Measurements from ENCODE around the gene SLC25A33. TPM values are rescaled to one million over a fixed set of nuclear protein-coding genes. Genes with fewer than 3 reads are reported as not detected.

SLC25A33 gene
- total RNA-seq, 2 donors from 2014 or later = 4.1 to 12.3 TPM

- Histone ChIP-seq H3K4me1 (ENCODE audit: control insufficient read depth in 1 of 2, low read depth in 2 of 2) (no peaks in the 10 kb centered on the region), H3K27me3 (replicated peaks; ENCODE audit: insufficient read depth) (no peaks in the 10 kb centered on the region), H3K4me3 (no peak overlapping the region), H3K9me3 (no peaks in the 10 kb centered on the region), H3K27ac (no peak overlapping the region), H3K36me3 (peaks cover 20% of the 10 kb centered on the region)
- ATAC-seq (ENCODE audit: insufficient number of reproducible peaks, low FRiP score, low read depth) = no peak
- TF ChIP-seq CTCF (IDR thresholded peaks at IDR 0.05) = no peak
- no peak for DNase-seq (ENCODE audit: low spot score)
These were observed 70.7 kb downstream of the SLC25A33 start for GRCh38 chr1:9609998-9610397.

- no peak for TF ChIP-seq CTCF (IDR thresholded peaks at IDR 0.05)
- no peak for DNase-seq (ENCODE audit: low spot score)
- ATAC-seq (ENCODE audit: insufficient number of reproducible peaks, low FRiP score, low read depth) = no peak
- Histone ChIP-seq H3K4me1 (ENCODE audit: control insufficient read depth in 1 of 2, low read depth in 2 of 2) (no peaks in the 10 kb centered on the region), H3K9me3 (no peaks in the 10 kb centered on the region), H3K27ac (no peak overlapping the region), H3K27me3 (replicated peaks; ENCODE audit: insufficient read depth) (no peaks in the 10 kb centered on the region), H3K36me3 (peaks cover 20% of the 10 kb centered on the region), H3K4me3 (no peak overlapping the region)
These were observed 71.3 kb downstream of the SLC25A33 start for GRCh38 chr1:9610548-9610947.

GRCh38 chr1:9611716-9612115, 72.5 kb downstream of the SLC25A33 start:
- ATAC-seq (ENCODE audit: insufficient number of reproducible peaks, low FRiP score, low read depth) = no peak
- Histone ChIP-seq H3K27me3 (replicated peaks; ENCODE audit: insufficient read depth) (no peaks in the 10 kb centered on the region), H3K4me3 (no peak overlapping the region), H3K9me3 (no peaks in the 10 kb centered on the region), H3K4me1 (ENCODE audit: control insufficient read depth in 1 of 2, low read depth in 2 of 2) (no peaks in the 10 kb centered on the region), H3K36me3 (peaks cover 20% of the 10 kb centered on the region), H3K27ac (no peak overlapping the region)
- DNase-seq (ENCODE audit: low spot score) = no peak
- TF ChIP-seq CTCF (IDR thresholded peaks at IDR 0.05) = no peak

GRCh38 chr1:9612162-9612845, 73.0 kb downstream of the SLC25A33 start:
- H3K27ac ChIP-seq = no peak overlapping the region
- TF ChIP-seq CTCF (IDR thresholded peaks at IDR 0.05) = no peak
- no peak overlapping the region for H3K4me3 ChIP-seq
- no peaks in the 10 kb centered on the region for H3K9me3 ChIP-seq
- peaks cover 20% of the 10 kb centered on the region for H3K36me3 ChIP-seq
- DNase-seq (ENCODE audit: low spot score) = no peak
- no peak for ATAC-seq (ENCODE audit: insufficient number of reproducible peaks, low FRiP score, low read depth)
- no peaks in the 10 kb centered on the region for H3K27me3 ChIP-seq (replicated peaks; ENCODE audit: insufficient read depth)
- no peaks in the 10 kb centered on the region for H3K4me1 ChIP-seq (ENCODE audit: control insufficient read depth in 1 of 2, low read depth in 2 of 2)

GRCh38 chr1:9612871-9613624, 73.8 kb downstream of the SLC25A33 start:
- peaks cover 20% of the 10 kb centered on the region for H3K36me3 ChIP-seq
- H3K27ac ChIP-seq = no peak overlapping the region
- ATAC-seq (ENCODE audit: insufficient number of reproducible peaks, low FRiP score, low read depth) (no peak), DNase-seq (ENCODE audit: low spot score) (no peak)
- H3K4me1 ChIP-seq (ENCODE audit: control insufficient read depth in 1 of 2, low read depth in 2 of 2) = no peaks in the 10 kb centered on the region
- TF ChIP-seq CTCF (IDR thresholded peaks at IDR 0.05) = no peak
- no peaks in the 10 kb centered on the region for H3K27me3 ChIP-seq (replicated peaks; ENCODE audit: insufficient read depth)
- H3K4me3 ChIP-seq = no peak overlapping the region
- H3K9me3 ChIP-seq = no peaks in the 10 kb centered on the region
